ENCODE measurements around the gene NAE1. TPM values are rescaled to one million over a fixed set of nuclear protein-coding genes. Genes with fewer than 3 reads are reported as not detected.
"Not testable (repeated sequence)": the region's sequence is repeated elsewhere in the genome, so short reads cannot be mapped to it uniquely, and the experiment has no call there.

The NAE1 gene
- 10 to 100 TPM; 46.1 to 82.6 (median 51.5) TPM for total RNA-seq

- in situ Hi-C loops (cut with MboI; ENCODE audit: low pct_unique_long_range_greater_than_20kb in 2 of 9, low sequenced_read_pairs in 9 of 9, unreplicated experiment in 9 of 9), result no loop called here
- Histone ChIP-seq H3K4me3 (peak within 1 kb of the TSS; percentile 71 to 96 (median 82)), H3K4me1 (replicated peaks in 1 of 2) (peaks cover 8 to 12% of the 10 kb centered on the region in 2 donors), H3K27ac (peak within 1 kb of the TSS; percentile 84 to 94)
- WGBS, 10 experiments, result 0 to 10% (median 0%) methylated on average over 2 to 21 of the region's 84 CpGs; no CpG with 5 or more reads in 1 of the 10 experiments
- peak; percentile 92 to 98 (median 96) for ATAC-seq (replicated peaks in 6 of 8)
Measured at GRCh38 chr16:66830422-66831404, at the start of gene NAE1. Gene NAE1 (minus strand): TSS chr16:66830976. CDS start chr16:66830899, 77 bp downstream.

- in situ Hi-C loops (cut with MboI; ENCODE audit: low pct_unique_long_range_greater_than_20kb in 2 of 9, low sequenced_read_pairs in 9 of 9, unreplicated experiment in 9 of 9), result no loop called here
- ATAC-seq (replicated peaks in 6 of 8), result no peak
- WGBS, 10 experiments, result 46 to 100% (median 74%) methylated on average over 1 to 4 of the region's 5 CpGs; no CpG with 5 or more reads in 2 of the 10 experiments
- Histone ChIP-seq H3K4me3 (no peak overlapping the region), H3K4me1 (replicated peaks in 1 of 2) (peaks cover 0 to 6% of the 10 kb centered on the region in 2 donors), H3K27ac (no peak overlapping the region)
Measured at GRCh38 chr16:66878067-66878466, 47.3 kb upstream of the NAE1 start.

GRCh38 chr16:66874079-66874775 lies 43.5 kb upstream of the NAE1 start:
- WGBS, 10 experiments, result 20 to 100% (median 85%) methylated on average over 1 of the region's 1 CpG; no CpG with 5 or more reads in 4 of the 10 experiments
- H3K27ac ChIP-seq, result no peak overlapping the region
- in situ Hi-C loops (cut with MboI; ENCODE audit: low pct_unique_long_range_greater_than_20kb in 2 of 9, low sequenced_read_pairs in 9 of 9, unreplicated experiment in 9 of 9), result loop anchor here in 5 of 9 experiments (25.0 kb wide), 2 partner anchors 262 to 462 kb away; partner anchors contain the start of gene CMTM3 (in 1 of the 5)

GRCh38 chr16:66873685-66874055 lies 42.9 kb upstream of the NAE1 start:
- Histone ChIP-seq H3K27ac (no peak overlapping the region), H3K4me3 (no peak overlapping the region), H3K4me1 (replicated peaks in 1 of 2) (peaks cover 0 to 4% of the 10 kb centered on the region in 2 donors)
- in situ Hi-C loops (cut with MboI; ENCODE audit: low pct_unique_long_range_greater_than_20kb in 2 of 9, low sequenced_read_pairs in 9 of 9, unreplicated experiment in 9 of 9), result loop anchor here in 5 of 9 experiments (25.0 kb wide), 2 partner anchors 261 to 461 kb away; partner anchors contain the start of gene CMTM3 (in 1 of the 5)
- ATAC-seq (replicated peaks in 6 of 8), result no peak

More at GRCh38 chr16:66874079-66874775, 43.5 kb upstream of the NAE1 start:
- no peak for ATAC-seq (replicated peaks in 6 of 8)
- Histone ChIP-seq H3K4me3 (no peak overlapping the region), H3K4me1 (replicated peaks in 1 of 2) (peaks cover 0 to 4% of the 10 kb centered on the region in 2 donors)

GRCh38 chr16:66872943-66873684 lies 42.3 kb upstream of the NAE1 start:
- in situ Hi-C loops (cut with MboI; ENCODE audit: low pct_unique_long_range_greater_than_20kb in 2 of 9, low sequenced_read_pairs in 9 of 9, unreplicated experiment in 9 of 9), result loop anchor here in 5 of 9 experiments (25.0 kb wide), 2 partner anchors 261 to 461 kb away; partner anchors contain the start of gene CMTM3 (in 1 of the 5)
- peak overlapping the region; percentile 8 to 25 (median 17) for H3K4me3 ChIP-seq
- 0 to 50% (median 18%) methylated on average over 1 to 34 of the region's 39 CpGs; no CpG with 5 or more reads in 4 of the 10 experiments for WGBS, 10 experiments
- H3K27ac ChIP-seq, result no peak overlapping the region
- peak; percentile 98 to 99 (median 98) for ATAC-seq (replicated peaks in 6 of 8)
- H3K4me1 ChIP-seq (replicated peaks in 1 of 2), result peaks cover 0 to 4% of the 10 kb centered on the region in 2 donors

GRCh38 chr16:66872559-66872942 lies 41.8 kb upstream of the NAE1 start:
- no peak for ATAC-seq (replicated peaks in 6 of 8)
- Histone ChIP-seq H3K4me1 (replicated peaks in 1 of 2) (peaks cover 0 to 4% of the 10 kb centered on the region in 2 donors), H3K4me3 (peak overlapping the region in 2 of 5 donors; percentile 11 to 25), H3K27ac (no peak overlapping the region)
- in situ Hi-C loops (cut with MboI; ENCODE audit: low pct_unique_long_range_greater_than_20kb in 2 of 9, low sequenced_read_pairs in 9 of 9, unreplicated experiment in 9 of 9), result loop anchor here in 5 of 9 experiments (25.0 kb wide), 2 partner anchors 260 to 460 kb away; partner anchors contain the start of gene CMTM3 (in 1 of the 5)
- WGBS, 10 experiments, result 62 to 100% (median 83%) methylated on average over 1 to 4 of the region's 4 CpGs; no CpG with 5 or more reads in 2 of the 10 experiments

- Histone ChIP-seq H3K4me1 (replicated peaks in 1 of 2) (peaks cover 0 to 4% of the 10 kb centered on the region in 2 donors), H3K4me3 (no peak overlapping the region), H3K27ac (no peak overlapping the region)
- 80 to 100% (median 100%) methylated on average over 1 to 2 of the region's 3 CpGs; no CpG with 5 or more reads in 6 of the 10 experiments for WGBS, 10 experiments
- no peak for ATAC-seq (replicated peaks in 6 of 8)
- in situ Hi-C loops (cut with MboI; ENCODE audit: low pct_unique_long_range_greater_than_20kb in 2 of 9, low sequenced_read_pairs in 9 of 9, unreplicated experiment in 9 of 9), result loop anchor here in 5 of 9 experiments (25.0 kb wide), 2 partner anchors 260 to 460 kb away; partner anchors contain the start of gene CMTM3 (in 1 of the 5)
Measured at GRCh38 chr16:66871840-66872239, 41.1 kb upstream of the NAE1 start.

- H3K4me1 ChIP-seq (replicated peaks in 1 of 2); H3K27ac ChIP-seq; ATAC-seq (replicated peaks in 6 of 8); H3K4me3 ChIP-seq: not testable (repeated sequence)
- WGBS, 10 experiments, result 14 to 100% (median 95%) methylated on average over 1 to 2 of the region's 2 CpGs; no CpG with 5 or more reads in 6 of the 10 experiments
- in situ Hi-C loops (cut with MboI; ENCODE audit: low pct_unique_long_range_greater_than_20kb in 2 of 9, low sequenced_read_pairs in 9 of 9, unreplicated experiment in 9 of 9), result loop anchor here in 5 of 9 experiments (25.0 kb wide), 2 partner anchors 259 to 459 kb away; partner anchors contain the start of gene CMTM3 (in 1 of the 5)
Measured at GRCh38 chr16:66871363-66871762, 40.6 kb upstream of the NAE1 start.

GRCh38 chr16:66869424-66869823 lies 38.6 kb upstream of the NAE1 start:
- no peak for ATAC-seq (replicated peaks in 6 of 8)
- no peak overlapping the region for H3K27ac ChIP-seq
- WGBS, 10 experiments, result 71 to 100% (median 100%) methylated on average over 1 of the region's 1 CpG; no CpG with 5 or more reads in 7 of the 10 experiments
- peaks cover 0 to 4% of the 10 kb centered on the region in 2 donors for H3K4me1 ChIP-seq (replicated peaks in 1 of 2)
- in situ Hi-C loops (cut with MboI; ENCODE audit: low pct_unique_long_range_greater_than_20kb in 2 of 9, low sequenced_read_pairs in 9 of 9, unreplicated experiment in 9 of 9), result loop anchor here in 6 of 9 experiments (10.0 to 25.0 kb wide), 3 partner anchors 257 to 465 kb away; partner anchors contain the start of gene CMTM3 (in 1 of the 6)
- no peak overlapping the region for H3K4me3 ChIP-seq

GRCh38 chr16:66863707-66864106 lies 32.9 kb upstream of the NAE1 start:
- ATAC-seq (replicated peaks in 6 of 8), result no peak
- no peak overlapping the region for H3K4me3 ChIP-seq
- in situ Hi-C loops (cut with MboI; ENCODE audit: low pct_unique_long_range_greater_than_20kb in 2 of 9, low sequenced_read_pairs in 9 of 9, unreplicated experiment in 9 of 9), result loop anchor here in 6 of 9 experiments (10.0 to 25.0 kb wide), 3 partner anchors 251 to 459 kb away; partner anchors contain the start of gene CMTM3 (in 1 of the 6)
- no peak overlapping the region for H3K27ac ChIP-seq
- H3K4me1 ChIP-seq (replicated peaks in 1 of 2), result no peaks in the 10 kb centered on the region

GRCh38 chr16:66862023-66862520 lies 31.3 kb upstream of the NAE1 start:
- in situ Hi-C loops (cut with MboI; ENCODE audit: low pct_unique_long_range_greater_than_20kb in 2 of 9, low sequenced_read_pairs in 9 of 9, unreplicated experiment in 9 of 9), result loop anchor here in 6 of 9 experiments (10.0 to 25.0 kb wide), 3 partner anchors 250 to 457 kb away; partner anchors contain the start of gene CMTM3 (in 1 of the 6)
- WGBS, 10 experiments, result 51 to 94% (median 82%) methylated on average over 1 to 5 of the region's 8 CpGs; no CpG with 5 or more reads in 4 of the 10 experiments
- no peak overlapping the region for H3K4me3 ChIP-seq
- H3K4me1 ChIP-seq (replicated peaks in 1 of 2), result no peaks in the 10 kb centered on the region
- ATAC-seq (replicated peaks in 6 of 8), result no peak
- H3K27ac ChIP-seq, result no peak overlapping the region

All from motor neuron (in vitro differentiated cells).